ENCODE data around the gene LPP.

DNA sequence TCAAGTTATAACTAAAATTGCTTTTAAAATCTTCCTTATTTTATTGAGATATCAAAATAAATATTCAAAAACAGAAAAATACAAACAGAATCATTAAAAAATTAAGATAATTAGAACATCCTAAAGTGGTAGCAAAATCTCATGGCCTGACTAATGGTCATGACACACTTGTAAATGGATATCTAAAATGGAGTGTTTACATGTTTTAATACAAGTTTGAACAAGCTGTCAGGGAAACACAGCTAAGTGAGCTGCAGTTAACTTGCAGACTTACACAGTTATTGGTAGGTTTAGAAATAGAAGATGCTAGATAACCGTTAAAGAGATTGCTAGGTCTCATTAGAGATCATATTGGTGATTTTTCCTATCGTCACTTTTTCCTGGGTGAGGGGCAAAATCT is 242.3 kb downstream of the LPP start:
- TF ChIP-seq CTCF (IDR thresholded peaks at IDR 0.05) (no peak), EZH2 (IDR thresholded peaks at IDR 0.05; ENCODE audit: borderline replicate concordance, insufficient read depth, low read depth, low read length, poor library complexity, severe bottlenecking) (no peak)
